ENCODE results near the gene OVCA2. TPM values are rescaled to one million over a fixed set of nuclear protein-coding genes. Genes with fewer than 3 reads are reported as not detected.

The OVCA2 gene
- polyA plus RNA-seq, 2 of the 4 experiments (the other 2 are of a cell fraction) = 54.6 to 66.3 TPM

GRCh38 chr17:2090804-2091534 lies 49.1 kb downstream of the OVCA2 start:
- TF ChIP-seq RCOR1 (IDR thresholded peaks at IDR 0.05; ENCODE audit: low read depth, low read length) = no peak
- no peak for TF ChIP-seq FOSB (CRISPR knock-in tag; IDR thresholded peaks at IDR 0.05)
- no peak for TF ChIP-seq ZNF302 (CRISPR knock-in tag; IDR thresholded peaks at IDR 0.05)
- no peak for TF ChIP-seq HOXA7 (CRISPR knock-in tag; IDR thresholded peaks at IDR 0.05)
- no peak for TF ChIP-seq REST (IDR thresholded peaks at IDR 0.05)
- no peak for TF ChIP-seq MAX (IDR thresholded peaks at IDR 0.05)
- TF ChIP-seq EHMT2 (IDR thresholded peaks at IDR 0.05; ENCODE audit: low read depth) = no peak
- no peak for TF ChIP-seq MAFK (IDR thresholded peaks at IDR 0.05; ENCODE audit: partially characterized antibody)
- TF ChIP-seq USF2 (IDR thresholded peaks at IDR 0.05) = no peak
- TF ChIP-seq CBX8 (IDR thresholded peaks at IDR 0.05) = no peak
- TF ChIP-seq HEYL (CRISPR knock-in tag; IDR thresholded peaks at IDR 0.05) = no peak
- no peak for TF ChIP-seq ZC3H11A (IDR thresholded peaks at IDR 0.05)
- no peak for TF ChIP-seq PBX3 (IDR thresholded peaks at IDR 0.05)
- DNase-seq (ENCODE audit: low read depth in 1 of 2, low spot score in 1 of 2) (peak; percentile 51 to 54), ATAC-seq (peak; percentile 63 to 72; a peak in 4 of 6 replicates), FAIRE-seq (no peak)
- CTCF ChIA-PET = interaction anchor here (0.5 to 4.7 kb wide), 14 partner anchors 10 to 213 kb away, joined by 3 to 31 read pairs (median 4); partner anchors contain the start of genes SMG6 and SRR
- no peaks in the 10 kb centered on the region; the same call in 2 of the 3 replicates for H3K4me1 ChIP-seq
- H3K4me2 ChIP-seq = no peak overlapping the region
- no peaks in the 10 kb centered on the region for H3K9me3 ChIP-seq
- POLR2A ChIA-PET = no interaction called here
- no peak overlapping the region for H3K27ac ChIP-seq
- 83% methylated on average over 2 of the region's 2 CpGs for WGBS (ENCODE audit: missing lambda C conversion rate)
- H3K4me3 ChIP-seq = no peak overlapping the region

- no peaks in the 10 kb centered on the region for H3K9me3 ChIP-seq
- no peak overlapping the region for H3K27ac ChIP-seq
- 95% methylated on average over 4 of the region's 4 CpGs for WGBS (ENCODE audit: missing lambda C conversion rate)
- ATAC-seq = no peak
- no peak for DNase-seq (ENCODE audit: low read depth in 1 of 2, low spot score in 1 of 2)
- no peaks in the 10 kb centered on the region for H3K4me1 ChIP-seq
- no peak overlapping the region for H3K4me3 ChIP-seq
- ChIA-PET CTCF (interaction anchor here (0.5 to 4.3 kb wide), 6 partner anchors 11 to 190 kb away, joined by 3 to 21 read pairs (median 9); partner anchors contain the start of gene HIC1), POLR2A (no interaction called here)
- TF ChIP-seq RCOR1 (IDR thresholded peaks at IDR 0.05; ENCODE audit: low read depth, low read length) (no peak), FOSL2 (IDR thresholded peaks at IDR 0.05) (no peak), FOSL2 (CRISPR knock-in tag; IDR thresholded peaks at IDR 0.05) (no peak), PBX3 (IDR thresholded peaks at IDR 0.05) (no peak), HOXA7 (CRISPR knock-in tag; IDR thresholded peaks at IDR 0.05) (no peak), HDAC2 (IDR thresholded peaks at IDR 0.05) (no peak), HES2 (IDR thresholded peaks at IDR 0.05) (no peak), ESRRA (IDR thresholded peaks at IDR 0.05; ENCODE audit: borderline replicate concordance, low read length) (no peak), CEBPB (IDR thresholded peaks at IDR 0.05) (no peak), HOXB5 (CRISPR knock-in tag; IDR thresholded peaks at IDR 0.05) (no peak), CTCF (IDR thresholded peaks at IDR 0.05) (no peak)
- FAIRE-seq = no peak
- H3K4me2 ChIP-seq = no peak overlapping the region
Observed at GRCh38 chr17:2092253-2092652, 50.4 kb downstream of the OVCA2 start.

All from A549 (cell line).